ENCODE measurements around the gene SMARCAL1. TPM values are rescaled to one million over a fixed set of nuclear protein-coding genes. Genes with fewer than 3 reads are reported as not detected.

SMARCAL1 gene
- total RNA-seq, 6 donors from 2014 or later: 10.5 to 29.3 (median 18.3) TPM

DNA sequence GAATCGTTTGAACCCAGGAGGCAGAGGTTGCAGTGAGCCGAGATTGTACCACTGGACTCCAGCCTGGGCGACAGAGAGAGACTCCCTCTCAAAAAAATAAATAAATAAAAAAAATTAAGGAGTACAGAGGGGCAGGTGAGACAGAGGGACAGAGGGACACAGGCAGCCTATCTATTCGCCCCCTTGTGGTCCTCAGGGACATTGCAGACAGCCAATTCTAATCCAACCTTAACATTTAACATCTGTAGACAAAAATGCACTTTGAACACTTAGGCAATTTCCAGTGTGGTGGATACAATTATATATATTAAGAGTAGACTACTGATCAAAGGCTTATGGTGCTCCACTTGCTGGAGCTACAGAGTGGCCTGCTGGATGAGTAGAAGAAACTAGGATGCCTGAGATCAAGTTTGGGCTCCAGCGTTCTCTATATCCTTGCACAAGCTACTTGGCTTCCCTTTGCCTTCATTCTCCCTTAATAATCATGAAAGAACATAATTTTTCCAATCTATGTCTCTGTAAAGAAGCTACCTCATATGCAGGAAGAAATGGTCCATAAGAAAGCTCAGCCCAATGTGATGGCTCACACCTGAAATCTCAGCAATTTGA, 8.2 kb upstream of the SMARCAL1 start:
- no peak overlapping the region for H3K27ac ChIP-seq
- no peaks in the 10 kb centered on the region for H3K4me1 ChIP-seq
- no peak for TF ChIP-seq POLR2AphosphoS5 (IDR thresholded peaks at IDR 0.05)
- TF ChIP-seq, protein P1, sequence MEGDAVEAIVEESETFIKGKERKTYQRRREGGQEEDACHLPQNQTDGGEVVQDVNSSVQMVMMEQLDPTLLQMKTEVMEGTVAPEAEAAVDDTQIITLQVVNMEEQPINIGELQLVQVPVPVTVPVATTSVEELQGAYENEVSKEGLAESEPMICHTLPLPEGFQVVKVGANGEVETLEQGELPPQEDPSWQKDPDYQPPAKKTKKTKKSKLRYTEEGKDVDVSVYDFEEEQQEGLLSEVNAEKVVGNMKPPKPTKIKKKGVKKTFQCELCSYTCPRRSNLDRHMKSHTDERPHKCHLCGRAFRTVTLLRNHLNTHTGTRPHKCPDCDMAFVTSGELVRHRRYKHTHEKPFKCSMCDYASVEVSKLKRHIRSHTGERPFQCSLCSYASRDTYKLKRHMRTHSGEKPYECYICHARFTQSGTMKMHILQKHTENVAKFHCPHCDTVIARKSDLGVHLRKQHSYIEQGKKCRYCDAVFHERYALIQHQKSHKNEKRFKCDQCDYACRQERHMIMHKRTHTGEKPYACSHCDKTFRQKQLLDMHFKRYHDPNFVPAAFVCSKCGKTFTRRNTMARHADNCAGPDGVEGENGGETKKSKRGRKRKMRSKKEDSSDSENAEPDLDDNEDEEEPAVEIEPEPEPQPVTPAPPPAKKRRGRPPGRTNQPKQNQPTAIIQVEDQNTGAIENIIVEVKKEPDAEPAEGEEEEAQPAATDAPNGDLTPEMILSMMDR (IDR thresholded peaks at IDR 0.05): peak in 5 of 6 experiments; percentile 60 to 92 (median 71)
- TF ChIP-seq POLR2A (IDR thresholded peaks at IDR 0.05): no peak
- no peak for TF ChIP-seq EP300 (IDR thresholded peaks at IDR 0.05)
- no peaks in the 10 kb centered on the region for H3K9me3 ChIP-seq
- WGBS, 2 donors: 68 to 70% methylated on average over 5 of the region's 5 CpGs
- no peak overlapping the region for H3K4me3 ChIP-seq
- DNase-seq (peak in 1 of 2 donors; percentile 37), ATAC-seq (ENCODE audit: low FRiP score in 2 of 2) (peak; percentile 73 to 76)
- no peaks in the 10 kb centered on the region for H3K27me3 ChIP-seq
- no peaks in the 10 kb centered on the region for H3K36me3 ChIP-seq

DNA sequence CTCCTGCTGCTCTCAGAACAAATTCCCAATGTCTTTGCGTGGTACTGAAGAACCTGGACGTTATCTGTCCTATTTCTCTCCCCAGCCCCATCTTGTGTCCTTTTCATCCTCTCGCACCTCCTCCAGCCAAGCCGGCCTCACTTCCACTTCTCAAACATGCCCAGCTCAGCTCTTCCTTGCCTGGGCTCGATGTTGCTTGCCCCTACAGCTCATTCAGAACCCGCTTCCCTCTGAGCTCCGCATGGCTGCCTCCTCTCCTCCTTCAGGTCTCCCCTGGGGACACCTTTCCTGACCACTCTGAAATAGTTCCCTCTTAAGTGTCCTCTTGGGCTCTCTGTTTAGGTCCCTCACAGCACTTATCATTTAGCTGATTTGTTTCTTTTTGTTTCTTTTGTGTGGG, 6.7 kb upstream of the SMARCAL1 start:
- Histone ChIP-seq H3K36me3 (no peaks in the 10 kb centered on the region), H3K4me3 (no peak overlapping the region), H3K9me3 (no peaks in the 10 kb centered on the region), H3K27ac (no peak overlapping the region), H3K4me1 (no peaks in the 10 kb centered on the region), H3K27me3 (no peaks in the 10 kb centered on the region)
- ATAC-seq (ENCODE audit: low FRiP score in 2 of 2) (no peak), DNase-seq (no peak)
- WGBS, 2 donors: 81 to 86% methylated on average over 7 of the region's 7 CpGs
- TF ChIP-seq POLR2AphosphoS5 (IDR thresholded peaks at IDR 0.05) (no peak), EP300 (IDR thresholded peaks at IDR 0.05) (no peak), POLR2A (IDR thresholded peaks at IDR 0.05) (no peak)
- TF ChIP-seq, protein P1 (IDR thresholded peaks at IDR 0.05): no peak

DNA sequence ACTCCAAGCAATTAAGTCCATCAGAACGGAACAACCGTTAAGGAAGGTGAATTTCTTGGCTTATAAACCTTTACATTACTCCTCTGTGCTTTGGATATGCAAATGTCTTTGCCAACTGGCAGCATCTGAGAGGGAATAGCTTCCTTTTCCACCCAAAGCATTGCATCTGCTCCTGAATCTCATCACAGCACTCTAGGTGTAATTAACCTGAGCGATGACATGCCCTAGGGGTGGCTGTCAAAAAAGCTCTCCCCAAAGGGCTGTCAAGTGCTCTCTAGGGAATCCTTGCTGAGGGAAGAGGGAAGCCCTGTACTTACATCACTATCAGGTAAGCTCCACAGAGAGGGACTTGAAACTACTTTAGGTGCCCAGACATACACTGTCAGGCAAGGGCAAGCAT, 5.5 kb upstream of the SMARCAL1 start:
- ATAC-seq (ENCODE audit: low FRiP score in 2 of 2): no peak
- no peaks in the 10 kb centered on the region for H3K36me3 ChIP-seq
- no peak for DNase-seq
- H3K27ac ChIP-seq: no peak overlapping the region
- 70 to 72% methylated on average over 3 of the region's 3 CpGs for WGBS, 2 donors
- H3K27me3 ChIP-seq: no peaks in the 10 kb centered on the region
- H3K4me1 ChIP-seq: peaks cover 0 to 2% (median under 1%) of the 10 kb centered on the region in 4 donors
- no peaks in the 10 kb centered on the region for H3K9me3 ChIP-seq
- no peak overlapping the region for H3K4me3 ChIP-seq
- TF ChIP-seq EP300 (IDR thresholded peaks at IDR 0.05): no peak
- TF ChIP-seq, protein P1 (IDR thresholded peaks at IDR 0.05): no peak

DNA sequence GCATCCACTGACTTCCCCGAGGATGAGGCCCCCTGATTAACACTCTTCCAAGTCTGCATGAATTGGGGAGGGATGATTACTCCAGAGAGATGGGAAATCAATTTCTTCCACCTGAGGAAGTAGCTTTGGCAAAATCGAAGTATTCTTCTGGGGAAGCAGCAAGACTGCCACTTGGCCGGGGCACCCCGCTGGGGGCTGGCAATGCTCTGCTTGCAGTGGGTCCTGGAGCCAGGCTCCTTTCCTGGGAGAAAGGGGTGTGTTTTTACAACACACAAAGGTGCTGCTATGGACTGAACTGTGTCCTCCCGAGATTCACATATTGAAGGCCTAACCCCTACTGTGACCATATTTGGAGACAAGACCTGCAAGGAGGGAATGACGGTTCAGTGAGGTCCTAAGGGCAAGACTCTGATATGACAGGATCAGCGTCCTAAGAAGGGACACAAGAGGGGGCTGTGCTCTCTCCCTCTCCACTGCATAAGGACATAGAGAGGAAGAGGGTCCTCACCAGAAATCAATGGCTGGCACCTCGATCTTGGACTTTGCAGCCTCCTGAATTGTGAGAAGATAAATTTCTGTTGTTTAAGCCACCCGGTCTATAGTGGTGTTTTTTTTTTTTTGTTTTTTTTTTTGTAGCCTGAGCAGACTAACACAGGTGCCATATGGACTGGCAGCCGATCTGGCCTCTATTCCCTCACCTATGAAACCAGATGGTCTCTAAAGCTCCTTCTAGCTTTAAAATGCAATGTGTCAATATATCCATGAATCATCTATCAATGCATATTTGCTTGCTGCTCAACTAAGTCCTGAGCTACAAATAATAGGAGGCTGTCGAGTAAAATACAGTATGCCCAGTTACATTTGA, 3.6 kb upstream of the SMARCAL1 start:
- H3K36me3 ChIP-seq: no peaks in the 10 kb centered on the region
- H3K9me3 ChIP-seq: no peaks in the 10 kb centered on the region
- peak in 1 of 2 donors; percentile 39 for DNase-seq
- no peak for ATAC-seq (ENCODE audit: low FRiP score in 2 of 2)
- H3K4me1 ChIP-seq: peaks cover 5 to 13% (median 9%) of the 10 kb centered on the region in 4 donors
- H3K27me3 ChIP-seq: no peaks in the 10 kb centered on the region
- H3K27ac ChIP-seq: no peak overlapping the region
- no peak overlapping the region for H3K4me3 ChIP-seq
- TF ChIP-seq POLR2A (IDR thresholded peaks at IDR 0.05): no peak
- TF ChIP-seq EP300 (IDR thresholded peaks at IDR 0.05): no peak
- TF ChIP-seq, protein P1 (IDR thresholded peaks at IDR 0.05): no peak
- no peak for TF ChIP-seq POLR2AphosphoS5 (IDR thresholded peaks at IDR 0.05)
- WGBS, 2 donors: 76% methylated on average over 7 to 11 of the region's 11 CpGs
